Trophoblast cell (in vitro differentiated cells and primary cell): Measurements from ENCODE around the gene ATXN1.

Source experiments
- DNase-seq, 2 donors: peaks; one replicate each; pipeline ENCODE4 v3.0.0-alpha.2; 2016
- H2AFZ ChIP-seq: 2 replicates; pipeline ENCODE4 v1.6.1; 2013; ENCODE audit warnings: low read length, moderate library complexity, mild to moderate bottlenecking; ENCODE audit not compliant: insufficient read depth, poor library complexity
- H2AK5ac ChIP-seq: 2 replicates; pipeline ENCODE4 v1.6.1; 2013; ENCODE audit warnings: mild to moderate bottlenecking, low read length
- H2BK120ac ChIP-seq: 2 replicates; pipeline ENCODE4 v1.6.1; 2013; ENCODE audit warnings: low read length, mild to moderate bottlenecking, moderate library complexity; ENCODE audit not compliant: insufficient read depth, poor library complexity
- H2BK12ac ChIP-seq: 2 replicates; pipeline ENCODE4 v1.6.1; 2013; ENCODE audit warnings: mild to moderate bottlenecking, low read length, moderate library complexity
- H2BK5ac ChIP-seq: 2 replicates; pipeline ENCODE4 v1.6.1; 2013; ENCODE audit warnings: low read length, low read depth, moderate library complexity, mild to moderate bottlenecking; ENCODE audit not compliant: poor library complexity
- H3K14ac ChIP-seq: 2 replicates; pipeline ENCODE4 v1.6.1; 2013; ENCODE audit warnings: mild to moderate bottlenecking, low read length
- H3K18ac ChIP-seq: 2 replicates; pipeline ENCODE4 v1.6.1; 2013; ENCODE audit warnings: mild to moderate bottlenecking, low read length
- H3K23ac ChIP-seq: 2 replicates; pipeline ENCODE4 v1.6.1; 2013; ENCODE audit warnings: low read length
- H3K27ac ChIP-seq: 2 replicates; pipeline ENCODE4 v1.5.1; 2013; ENCODE audit warnings: low read depth, mild to moderate bottlenecking, inconsistent platforms, low read length, moderate library complexity
- H3K27me3 ChIP-seq: 2 replicates; pipeline ENCODE4 v1.6.1; 2013; ENCODE audit warnings: inconsistent platforms, mild to moderate bottlenecking, low read length, moderate library complexity; ENCODE audit not compliant: insufficient read depth
- H3K36me3 ChIP-seq, 2 experiments: 1 replicate in 1 of 2; 2 replicates in 1 of 2; pipeline ENCODE4 v1.6.1; 2013; ENCODE audit warnings: low read length in 2 of 2, mild to moderate bottlenecking in 2 of 2, moderate library complexity in 1 of 2; ENCODE audit not compliant: insufficient read depth in 2 of 2, control insufficient read depth in 1 of 2
- H3K4ac ChIP-seq: 2 replicates; pipeline ENCODE4 v1.6.1; 2013; ENCODE audit warnings: low read depth, mild to moderate bottlenecking, low read length, moderate library complexity
- H3K4me1 ChIP-seq, 2 experiments: 1 replicate in 1 of 2; 2 replicates in 1 of 2; pipeline ENCODE4 v1.6.1; 2013; ENCODE audit warnings: low read length in 2 of 2, mild to moderate bottlenecking in 2 of 2, moderate library complexity in 1 of 2; ENCODE audit not compliant: insufficient read depth in 2 of 2, control insufficient read depth in 1 of 2
- H3K4me2 ChIP-seq: 2 replicates; pipeline ENCODE4 v1.6.1; 2013; ENCODE audit warnings: inconsistent platforms, mild to moderate bottlenecking, low read length, moderate library complexity
- H3K4me3 ChIP-seq: 2 replicates; pipeline ENCODE4 v1.5.1; 2013; ENCODE audit warnings: mild to moderate bottlenecking, low read depth, low read length, inconsistent platforms
- H3K79me1 ChIP-seq: one replicate; pipeline ENCODE4 v1.6.1; 2013; ENCODE audit warnings: low read length
- H3K79me2 ChIP-seq: 2 replicates; pipeline ENCODE4 v1.6.1; 2013; ENCODE audit warnings: low read length, mild to moderate bottlenecking; ENCODE audit not compliant: control insufficient read depth, insufficient read depth, poor library complexity
- H3K9ac ChIP-seq: 2 replicates; pipeline ENCODE4 v1.6.1; 2013; ENCODE audit warnings: mild to moderate bottlenecking, low read length
- H3K9me3 ChIP-seq: 2 replicates; pipeline ENCODE4 v1.6.1; 2013; ENCODE audit warnings: low read depth, mild to moderate bottlenecking, control low read depth, inconsistent platforms, low read length; ENCODE audit not compliant: insufficient read depth
- H4K12ac ChIP-seq: 2 replicates; pipeline ENCODE4 v1.6.1; 2013; ENCODE audit warnings: low read depth, mild to moderate bottlenecking, low read length, moderate library complexity
- H4K8ac ChIP-seq: 2 replicates; pipeline ENCODE4 v1.6.1; 2013; ENCODE audit warnings: low read depth, mild to moderate bottlenecking, low read length, moderate library complexity
- H4K91ac ChIP-seq: one replicate; pipeline ENCODE4 v1.6.1; 2013; ENCODE audit warnings: low read depth, mild to moderate bottlenecking, low read length, moderate library complexity
- WGBS: extraction: QIAGEN DNeasy Blood & Tissue Kit; methylation state at CpG from one replicate; pipeline ENCODE4 v1.1.7; 2013; ENCODE audit warnings: missing lambda C conversion rate; ENCODE audit not compliant: insufficient read length, insufficient coverage; ENCODE audit errors: extremely low coverage; 5-methylcytosine and 5-hydroxymethylcytosine counted together

The ATXN1 gene

GRCh38 chr6:16352821-16353438 is 408.3 kb downstream of the ATXN1 start:
- no peak overlapping the region for H3K27ac ChIP-seq
- no peak overlapping the region for H3K4ac ChIP-seq
- peak; percentile 84 to 90 for DNase-seq
- H2AK5ac ChIP-seq, result no peak overlapping the region
- no peak overlapping the region for H4K12ac ChIP-seq
- H3K4me3 ChIP-seq, result no peak overlapping the region
- no peaks in the 10 kb centered on the region for H3K79me2 ChIP-seq
- H3K14ac ChIP-seq, result no peak overlapping the region
- no peak overlapping the region for H3K9ac ChIP-seq
- H4K8ac ChIP-seq, result peak overlapping the region; percentile 35
- H3K79me1 ChIP-seq, result peaks cover 13% of the 10 kb centered on the region
- no peak overlapping the region for H2BK5ac ChIP-seq
- peak overlapping the region; percentile 61 for H2BK12ac ChIP-seq
- no peak overlapping the region for H2BK120ac ChIP-seq
- no peak overlapping the region for H3K4me2 ChIP-seq
- H3K18ac ChIP-seq, result no peak overlapping the region
- no CpG with 5 or more reads among the region's 19 CpGs for WGBS
- no peaks in the 10 kb centered on the region for H3K27me3 ChIP-seq
- no peak overlapping the region for H2AFZ ChIP-seq
- H3K23ac ChIP-seq, result no peak overlapping the region
- H3K4me1 ChIP-seq, result peaks cover 19 to 23% of the 10 kb centered on the region in 2 experiments
- H4K91ac ChIP-seq, result no peak overlapping the region
- H3K36me3 ChIP-seq, result no peaks in the 10 kb centered on the region
- no peaks in the 10 kb centered on the region for H3K9me3 ChIP-seq

- no peak for DNase-seq
- no peak overlapping the region for H2AFZ ChIP-seq
- H3K9me3 ChIP-seq, result no peaks in the 10 kb centered on the region
- no peak overlapping the region for H3K4me2 ChIP-seq
- H3K23ac ChIP-seq, result no peak overlapping the region
- H2BK12ac ChIP-seq, result peak overlapping the region; percentile 61
- peaks cover 13% of the 10 kb centered on the region for H3K79me1 ChIP-seq
- no peaks in the 10 kb centered on the region for H3K36me3 ChIP-seq
- H3K18ac ChIP-seq, result no peak overlapping the region
- peak overlapping the region; percentile 46 for H2BK5ac ChIP-seq
- H2BK120ac ChIP-seq, result no peak overlapping the region
- no peak overlapping the region for H4K8ac ChIP-seq
- no peak overlapping the region for H3K14ac ChIP-seq
- peaks cover 19 to 23% of the 10 kb centered on the region in 2 experiments for H3K4me1 ChIP-seq
- WGBS, result no CpG with 5 or more reads among the region's 5 CpGs
- H3K27ac ChIP-seq, result peak overlapping the region; percentile 18
- H3K79me2 ChIP-seq, result no peaks in the 10 kb centered on the region
- H2AK5ac ChIP-seq, result peak overlapping the region; percentile 87
- no peak overlapping the region for H4K12ac ChIP-seq
- no peak overlapping the region for H3K9ac ChIP-seq
- H4K91ac ChIP-seq, result no peak overlapping the region
- H3K4ac ChIP-seq, result no peak overlapping the region
- no peak overlapping the region for H3K4me3 ChIP-seq
- no peaks in the 10 kb centered on the region for H3K27me3 ChIP-seq
Measured at GRCh38 chr6:16352258-16352635, 409.0 kb downstream of the ATXN1 start.

GRCh38 chr6:16349544-16349943 is 411.7 kb downstream of the ATXN1 start:
- Histone ChIP-seq H2BK120ac (no peak overlapping the region), H3K79me2 (no peaks in the 10 kb centered on the region), H3K23ac (no peak overlapping the region), H3K4me3 (no peak overlapping the region), H3K4me2 (no peak overlapping the region), H3K9me3 (no peaks in the 10 kb centered on the region), H3K79me1 (peaks cover 13% of the 10 kb centered on the region), H3K4me1 (peaks cover 11 to 16% of the 10 kb centered on the region in 2 experiments), H2AFZ (no peak overlapping the region), H4K12ac (no peak overlapping the region), H3K4ac (no peak overlapping the region), H2AK5ac (no peak overlapping the region), H3K36me3 (no peaks in the 10 kb centered on the region), H3K27me3 (no peaks in the 10 kb centered on the region), H4K8ac (no peak overlapping the region), H3K18ac (no peak overlapping the region), H3K14ac (no peak overlapping the region), H3K9ac (no peak overlapping the region), H3K27ac (no peak overlapping the region), H2BK12ac (no peak overlapping the region), H2BK5ac (no peak overlapping the region), H4K91ac (no peak overlapping the region)
- no peak for DNase-seq
- WGBS, result no CpG with 5 or more reads among the region's 2 CpGs

- H3K27me3 ChIP-seq, result no peaks in the 10 kb centered on the region
- H3K4me1 ChIP-seq, result peaks cover 7 to 9% of the 10 kb centered on the region in 2 experiments
- H3K4ac ChIP-seq, result no peak overlapping the region
- H2BK12ac ChIP-seq, result peak overlapping the region; percentile 32
- no peak overlapping the region for H4K8ac ChIP-seq
- H3K36me3 ChIP-seq, result no peaks in the 10 kb centered on the region
- H3K9ac ChIP-seq, result no peak overlapping the region
- no peaks in the 10 kb centered on the region for H3K79me2 ChIP-seq
- peak overlapping the region; percentile 36 for H3K14ac ChIP-seq
- no peak overlapping the region for H2AFZ ChIP-seq
- peak overlapping the region; percentile 48 for H4K12ac ChIP-seq
- H2BK120ac ChIP-seq, result peak overlapping the region; percentile 26
- no peak overlapping the region for H3K23ac ChIP-seq
- H3K79me1 ChIP-seq, result peaks cover 13% of the 10 kb centered on the region
- H2BK5ac ChIP-seq, result no peak overlapping the region
- H4K91ac ChIP-seq, result peak overlapping the region; percentile 8
- H3K27ac ChIP-seq, result no peak overlapping the region
- no peaks in the 10 kb centered on the region for H3K9me3 ChIP-seq
- no peak for DNase-seq
- H3K4me3 ChIP-seq, result no peak overlapping the region
- no peak overlapping the region for H3K4me2 ChIP-seq
- peak overlapping the region; percentile 43 for H3K18ac ChIP-seq
- peak overlapping the region; percentile 1 for H2AK5ac ChIP-seq
- no CpG with 5 or more reads among the region's 32 CpGs for WGBS
Measured at GRCh38 chr6:16346831-16347230, 414.4 kb downstream of the ATXN1 start.
